ENCODE measurements around the gene COMMD1. TPM values are rescaled to one million over a fixed set of nuclear protein-coding genes. Genes with fewer than 3 reads are reported as not detected.

Gene COMMD1
- total and polyA plus RNA-seq, 2 experiments from 2014 or later = 54.9 to 83.7 TPM

- DNase-seq (ENCODE audit: low spot score) (no peak), ATAC-seq (no peak)
- Histone ChIP-seq H3K4me3 (no peak overlapping the region), H2AFZ (no peak overlapping the region), H3K79me2 (replicated peaks; ENCODE audit: insufficient read depth) (no peaks in the 10 kb centered on the region), H3K9me2 (ENCODE audit: insufficient read depth) (no peaks in the 10 kb centered on the region), H3F3A (replicated peaks; ENCODE audit: low read depth) (no peaks in the 10 kb centered on the region), H3K4me2 (no peak overlapping the region), H3K36me3 (ENCODE audit: insufficient read depth) (no peaks in the 10 kb centered on the region), H4K20me1 (replicated peaks; ENCODE audit: insufficient read depth) (no peaks in the 10 kb centered on the region), H3K4me1 (ENCODE audit: insufficient read depth) (peaks cover 6% of the 10 kb centered on the region; the same call in 1 of the 2 replicates), H3K27ac (ENCODE audit: low read depth) (no peak overlapping the region), H3K27me3 (ENCODE audit: insufficient read depth) (no peaks in the 10 kb centered on the region)
- TF ChIP-seq CTCF (conservative IDR thresholded peaks at IDR 0.05; ENCODE audit: low read depth in 2 of 2) (no peak), STAT1 (IDR thresholded peaks at IDR 0.05; ENCODE audit: unreplicated experiment) (no peak), EZH2phosphoT487 (IDR thresholded peaks at IDR 0.05; ENCODE audit: unreplicated experiment) (no peak), JUNB (IDR thresholded peaks at IDR 0.05; ENCODE audit: unreplicated experiment) (no peak), CREB1 (CRISPR knock-in tag; IDR thresholded peaks at IDR 0.05; ENCODE audit: low read depth) (no peak), ZNF331 (CRISPR knock-in tag; IDR thresholded peaks at IDR 0.05; ENCODE audit: low read depth) (no peak), NANOG (IDR thresholded peaks at IDR 0.05; ENCODE audit: borderline replicate concordance) (no peak), POLR2AphosphoS5 (IDR thresholded peaks at IDR 0.05; ENCODE audit: low read depth) (no peak), EZH2 (IDR thresholded peaks at IDR 0.05; ENCODE audit: low read depth, unreplicated experiment) (no peak), ZNF462 (CRISPR knock-in tag; IDR thresholded peaks at IDR 0.05) (no peak), ZNF114 (CRISPR knock-in tag; IDR thresholded peaks at IDR 0.05) (no peak)
- TF ChIP-seq, protein P1, sequence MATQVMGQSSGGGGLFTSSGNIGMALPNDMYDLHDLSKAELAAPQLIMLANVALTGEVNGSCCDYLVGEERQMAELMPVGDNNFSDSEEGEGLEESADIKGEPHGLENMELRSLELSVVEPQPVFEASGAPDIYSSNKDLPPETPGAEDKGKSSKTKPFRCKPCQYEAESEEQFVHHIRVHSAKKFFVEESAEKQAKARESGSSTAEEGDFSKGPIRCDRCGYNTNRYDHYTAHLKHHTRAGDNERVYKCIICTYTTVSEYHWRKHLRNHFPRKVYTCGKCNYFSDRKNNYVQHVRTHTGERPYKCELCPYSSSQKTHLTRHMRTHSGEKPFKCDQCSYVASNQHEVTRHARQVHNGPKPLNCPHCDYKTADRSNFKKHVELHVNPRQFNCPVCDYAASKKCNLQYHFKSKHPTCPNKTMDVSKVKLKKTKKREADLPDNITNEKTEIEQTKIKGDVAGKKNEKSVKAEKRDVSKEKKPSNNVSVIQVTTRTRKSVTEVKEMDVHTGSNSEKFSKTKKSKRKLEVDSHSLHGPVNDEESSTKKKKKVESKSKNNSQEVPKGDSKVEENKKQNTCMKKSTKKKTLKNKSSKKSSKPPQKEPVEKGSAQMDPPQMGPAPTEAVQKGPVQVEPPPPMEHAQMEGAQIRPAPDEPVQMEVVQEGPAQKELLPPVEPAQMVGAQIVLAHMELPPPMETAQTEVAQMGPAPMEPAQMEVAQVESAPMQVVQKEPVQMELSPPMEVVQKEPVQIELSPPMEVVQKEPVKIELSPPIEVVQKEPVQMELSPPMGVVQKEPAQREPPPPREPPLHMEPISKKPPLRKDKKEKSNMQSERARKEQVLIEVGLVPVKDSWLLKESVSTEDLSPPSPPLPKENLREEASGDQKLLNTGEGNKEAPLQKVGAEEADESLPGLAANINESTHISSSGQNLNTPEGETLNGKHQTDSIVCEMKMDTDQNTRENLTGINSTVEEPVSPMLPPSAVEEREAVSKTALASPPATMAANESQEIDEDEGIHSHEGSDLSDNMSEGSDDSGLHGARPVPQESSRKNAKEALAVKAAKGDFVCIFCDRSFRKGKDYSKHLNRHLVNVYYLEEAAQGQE (IDR thresholded peaks at IDR 0.05; ENCODE audit: unreplicated experiment) = no peak
- Mint-ChIP-seq H3K27me3 (ENCODE audit: insufficient read depth, low read depth, poor library complexity) (peaks cover 3% of the 10 kb centered on the region), H3K4me1 (peaks cover 5% of the 10 kb centered on the region; the same call in 2 of the 3 replicates), H3K9me3 (peaks cover 19% of the 10 kb centered on the region; the same call in 2 of the 3 replicates), H3K4me3 (no peak overlapping the region), H3K27ac (peak overlapping the region; percentile 20; the same call in 1 of the 2 replicates), H3K36me3 (ENCODE audit: low read depth) (peaks cover 22% of the 10 kb centered on the region)
Observed at GRCh38 chr2:61950571-61951315, 45.3 kb downstream of the COMMD1 start.

All from GM23338 (cell line).